ENCODE results near the gene CIB4.
"Not testable (repeated sequence)": the region's sequence is repeated elsewhere in the genome, so short reads cannot be mapped to it uniquely, and the experiment has no call there.

The CIB4 gene

DNA sequence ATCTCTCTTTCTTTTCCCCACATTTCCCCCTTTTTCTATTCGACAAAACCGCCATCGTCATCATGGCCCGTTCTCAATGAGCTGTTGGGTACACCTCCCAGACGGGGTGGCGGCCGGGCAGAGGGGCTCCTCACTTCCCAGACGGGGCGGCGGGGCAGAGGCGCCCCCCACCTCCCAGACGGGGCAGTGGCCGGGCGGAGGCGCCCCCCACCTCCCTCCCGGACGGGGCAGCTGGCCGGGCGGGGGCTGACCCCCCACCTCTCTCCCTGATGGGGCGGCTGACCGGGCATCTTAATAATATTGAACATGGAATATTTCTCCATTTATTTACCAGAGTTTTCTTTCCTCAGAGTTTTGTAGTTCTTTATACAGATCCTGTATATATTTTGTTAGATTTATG, 24.1 kb upstream of the CIB4 start:
- DNase-seq: not testable (repeated sequence)

DNA sequence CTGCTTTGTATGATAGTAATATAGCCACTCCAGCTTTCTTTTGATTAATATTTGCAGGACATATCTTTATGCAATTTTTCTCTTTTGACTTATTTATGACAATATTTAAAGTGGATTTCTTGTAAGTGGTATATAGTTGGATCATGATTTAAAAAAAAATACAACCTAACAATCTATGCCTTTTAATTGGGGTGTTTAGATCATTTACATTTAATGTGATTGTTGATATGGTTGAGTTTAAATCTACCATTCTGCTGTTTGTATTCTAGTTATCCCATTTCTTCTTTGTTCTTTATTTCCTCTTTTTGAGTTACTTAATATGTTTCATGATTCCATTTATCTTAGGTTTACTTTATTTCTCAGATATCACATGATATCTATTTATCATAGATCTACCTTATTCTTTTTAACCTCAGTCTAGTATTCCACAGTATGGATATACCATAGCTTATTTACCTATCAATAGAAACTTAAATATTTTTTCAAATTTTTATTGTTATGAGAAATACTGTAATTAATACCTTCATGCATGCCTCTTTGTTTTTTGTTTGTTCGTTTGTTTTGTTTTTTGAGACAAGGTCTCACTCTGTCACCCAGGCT, 19.3 kb upstream of the CIB4 start:
- DNase-seq: no peak

DNA sequence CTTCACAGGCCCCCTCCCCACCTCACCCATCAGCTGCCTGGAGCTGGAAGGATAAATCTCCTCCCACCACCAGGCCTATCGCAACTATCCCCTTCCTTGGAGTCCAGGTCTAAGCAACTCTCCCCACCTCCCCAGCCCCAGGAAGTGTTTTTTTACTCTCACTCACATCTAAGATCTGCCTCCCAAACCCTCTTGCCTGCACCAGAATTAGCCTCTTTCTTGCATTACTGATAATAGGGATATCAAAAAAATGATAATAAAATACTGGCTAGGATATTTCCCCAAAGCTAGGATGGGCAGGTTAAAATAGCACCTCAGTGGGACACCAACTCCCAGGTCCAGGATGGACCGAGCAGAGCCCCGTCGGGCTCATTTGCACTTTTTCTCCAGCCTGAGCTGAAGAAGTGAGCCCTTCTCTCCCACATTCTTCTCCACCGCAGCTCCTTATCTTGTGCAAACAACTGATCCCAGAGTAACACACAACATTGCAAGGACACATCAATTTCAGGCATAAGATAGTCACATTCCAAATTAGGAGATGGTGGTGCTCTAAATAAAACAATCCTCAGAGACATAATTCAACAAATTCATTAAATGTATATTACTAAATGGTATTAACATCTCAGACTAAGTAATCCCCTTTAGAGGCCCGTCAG, 17.7 kb upstream of the CIB4 start:
- DNase-seq: no peak

DNA sequence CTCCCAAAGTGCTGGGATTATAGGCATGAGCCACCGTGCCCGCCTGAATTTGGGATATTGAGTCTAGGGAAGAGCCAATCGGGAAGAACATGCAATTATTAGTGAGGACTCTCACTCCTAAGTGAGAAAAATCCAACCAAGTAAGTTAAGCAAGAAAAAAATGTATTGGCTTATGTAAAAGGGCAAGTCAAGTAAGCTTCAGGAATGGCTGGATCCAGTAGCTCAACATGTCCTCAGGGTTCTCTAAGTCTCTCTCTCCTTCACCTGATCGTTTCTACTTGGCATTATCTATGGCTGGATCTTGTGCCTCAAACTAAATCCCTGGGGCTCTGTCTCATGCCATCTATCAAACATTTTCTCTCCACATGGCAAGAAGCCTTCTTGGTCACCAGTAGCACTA, 16.1 kb upstream of the CIB4 start:
- no peak for DNase-seq

DNA sequence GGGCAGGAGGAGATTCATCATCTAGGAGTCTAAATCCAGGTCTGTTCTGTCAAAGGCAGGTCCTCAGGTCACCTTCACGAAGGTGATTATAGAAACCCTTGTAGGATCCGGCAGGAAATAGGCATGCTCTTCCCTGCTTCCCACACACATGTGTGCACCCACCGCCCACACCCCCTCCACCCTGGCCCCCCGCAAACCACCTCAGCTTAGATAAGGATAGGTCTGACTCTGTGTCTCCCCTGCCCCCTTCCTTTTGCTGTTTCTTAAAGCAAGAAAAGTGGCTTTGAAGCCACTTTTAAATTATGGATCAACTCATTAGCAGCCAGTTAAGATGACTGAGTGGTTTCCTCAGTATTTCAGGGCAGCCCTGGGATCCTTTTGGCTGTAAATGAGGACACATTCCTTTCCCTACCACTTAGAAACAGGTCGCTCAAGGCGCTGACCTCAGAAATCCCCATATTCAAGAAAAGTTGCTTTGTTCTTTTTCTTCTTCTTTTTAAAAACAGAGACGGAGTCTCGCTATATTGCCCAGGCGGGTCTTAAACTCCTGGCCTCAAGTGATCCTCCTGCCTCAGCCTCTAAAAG, 14.5 kb upstream of the CIB4 start:
- no peak for DNase-seq

DNA sequence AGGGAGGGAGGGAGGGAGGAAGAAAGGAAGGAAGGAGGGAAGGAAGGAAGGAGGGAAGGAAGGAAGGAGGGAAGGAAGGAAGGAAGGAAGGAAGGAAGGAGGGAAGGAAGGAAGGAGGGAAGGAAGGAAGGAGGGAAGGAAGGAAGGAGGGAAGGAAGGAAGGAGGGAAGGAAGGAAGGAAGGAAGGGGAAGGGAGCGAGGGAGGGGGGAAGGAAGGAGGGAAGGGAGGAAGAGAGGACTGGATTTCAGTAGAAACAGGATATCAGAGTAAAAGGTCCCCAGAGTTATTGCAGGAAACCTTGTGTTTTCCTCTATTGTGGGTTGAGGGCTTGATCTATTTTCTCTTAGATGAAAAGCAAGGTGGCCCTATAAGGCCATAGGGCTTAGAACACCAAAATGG, 14.0 kb upstream of the CIB4 start:
- DNase-seq: not testable (repeated sequence)

DNA sequence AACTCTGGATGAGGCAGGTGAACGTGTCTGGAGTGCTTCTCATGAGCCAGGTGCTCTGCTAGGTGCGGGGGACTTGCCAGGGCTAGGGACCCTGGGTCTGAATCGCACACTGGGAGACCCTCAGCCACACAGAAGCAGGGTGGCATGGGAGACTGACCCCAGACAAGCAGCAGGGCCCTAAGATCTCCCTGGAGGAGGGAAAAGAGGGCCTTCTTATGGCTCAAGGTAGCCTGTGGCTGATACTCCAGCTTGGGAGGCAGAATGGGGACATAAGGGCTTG, 12.8 kb upstream of the CIB4 start:
- no peak for DNase-seq

DNA sequence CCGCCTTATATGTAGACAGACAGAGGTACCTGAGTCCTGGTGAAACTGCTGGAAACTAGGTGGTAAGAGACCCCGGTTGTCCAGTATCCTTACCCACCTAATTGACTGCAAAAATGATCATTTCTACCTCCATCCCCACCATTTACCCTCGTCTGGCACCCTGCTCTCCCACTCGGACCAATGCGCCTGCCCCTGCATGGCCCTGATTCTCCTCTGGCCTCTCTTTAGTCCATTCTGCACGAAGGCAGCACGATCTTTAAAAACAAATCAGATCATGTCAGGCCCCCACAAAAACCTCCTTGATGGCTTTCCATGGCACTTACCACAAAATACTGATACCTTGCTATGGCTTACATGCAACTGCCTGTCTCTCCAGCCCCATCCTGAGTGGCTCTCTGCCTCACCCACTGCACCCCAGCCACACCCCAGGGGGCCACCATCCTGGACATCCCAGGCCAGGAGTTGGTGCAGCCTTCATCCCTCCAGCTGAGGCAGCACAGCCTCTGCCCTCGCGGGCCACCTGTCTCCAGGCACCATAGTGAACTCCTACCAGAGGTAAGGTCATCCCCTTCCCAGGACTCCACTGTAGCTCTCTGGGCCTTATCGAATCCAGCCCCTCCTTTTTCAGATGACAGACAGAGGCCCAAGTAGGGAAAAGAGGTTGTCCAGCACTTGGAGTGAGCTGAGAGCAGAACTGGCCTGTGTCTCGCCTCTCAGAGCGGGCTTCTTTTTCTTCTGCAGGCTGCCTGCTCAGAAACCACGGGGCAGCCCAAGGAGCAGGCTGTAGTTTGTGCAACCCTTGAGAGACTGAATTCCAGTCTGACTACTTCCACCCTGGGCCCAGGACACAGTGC, 12.3 kb upstream of the CIB4 start:
- DNase-seq: no peak

DNA sequence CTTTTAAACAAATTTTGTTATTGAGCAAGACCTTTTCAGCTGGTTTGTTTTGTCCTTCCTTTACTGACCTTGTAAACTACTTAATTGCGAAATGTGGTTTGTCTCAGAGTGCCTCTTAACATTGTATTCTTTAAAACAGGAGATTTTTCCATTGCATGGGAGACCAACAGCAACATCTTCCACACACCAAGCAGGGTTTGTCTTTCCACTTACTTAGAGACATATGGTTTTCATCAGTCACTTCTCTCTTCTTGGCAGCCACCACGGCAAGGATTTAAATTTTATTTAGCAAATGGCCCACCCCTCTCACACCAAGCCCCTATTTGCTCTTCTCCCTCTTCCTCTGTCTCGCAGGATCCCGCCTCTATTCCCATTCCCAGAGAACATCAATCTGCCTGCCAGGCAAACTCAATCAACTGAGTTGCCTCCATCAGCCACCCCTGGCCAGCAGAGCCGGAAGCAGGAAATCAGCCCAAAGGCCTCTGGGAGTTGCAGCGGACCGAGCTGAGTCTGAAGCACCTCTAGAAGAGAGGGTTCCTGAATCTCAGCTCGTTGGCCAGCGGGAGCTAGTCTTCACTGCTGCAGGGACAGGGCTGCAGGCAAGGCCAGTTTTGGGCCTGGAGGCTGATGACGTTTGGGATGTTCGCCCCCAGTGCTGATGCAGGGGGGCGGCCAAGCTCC, 11.3 kb upstream of the CIB4 start:
- no peak for DNase-seq

DNA sequence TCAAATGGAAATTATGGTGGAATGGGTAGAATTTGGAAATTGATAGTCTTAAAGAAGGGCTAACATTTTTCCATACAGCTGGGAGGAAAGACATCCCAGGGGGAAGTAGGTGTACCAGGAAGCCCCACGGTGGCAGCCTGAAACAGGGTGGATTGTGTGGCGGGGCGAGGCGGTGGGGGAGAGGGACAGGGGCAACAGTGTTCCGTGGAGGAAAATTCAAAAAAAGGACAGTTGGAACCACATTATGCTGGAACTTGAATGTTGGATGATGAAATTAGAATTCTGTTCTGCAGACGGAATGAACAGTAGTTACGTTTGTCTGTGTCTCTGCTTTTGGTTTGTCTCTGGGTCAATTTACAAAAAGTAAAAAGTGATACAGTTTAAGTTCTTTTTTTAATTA, 10.6 kb upstream of the CIB4 start:
- no peak for DNase-seq

DNA sequence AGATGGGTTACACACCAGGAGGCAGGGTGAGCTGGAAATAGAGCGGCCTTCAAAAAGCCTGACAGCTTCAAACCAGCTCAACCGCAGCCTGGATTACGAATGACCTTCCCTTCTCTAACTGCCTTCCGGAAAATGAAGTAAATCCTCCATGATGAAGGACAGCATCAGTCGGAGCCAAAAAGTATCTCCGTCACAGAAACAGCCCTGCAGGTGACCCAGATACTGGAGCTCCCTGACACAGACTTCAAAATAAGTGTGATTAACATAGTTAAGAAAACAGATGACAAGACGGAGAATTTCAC, 10.3 kb upstream of the CIB4 start:
- no peak for DNase-seq

DNA sequence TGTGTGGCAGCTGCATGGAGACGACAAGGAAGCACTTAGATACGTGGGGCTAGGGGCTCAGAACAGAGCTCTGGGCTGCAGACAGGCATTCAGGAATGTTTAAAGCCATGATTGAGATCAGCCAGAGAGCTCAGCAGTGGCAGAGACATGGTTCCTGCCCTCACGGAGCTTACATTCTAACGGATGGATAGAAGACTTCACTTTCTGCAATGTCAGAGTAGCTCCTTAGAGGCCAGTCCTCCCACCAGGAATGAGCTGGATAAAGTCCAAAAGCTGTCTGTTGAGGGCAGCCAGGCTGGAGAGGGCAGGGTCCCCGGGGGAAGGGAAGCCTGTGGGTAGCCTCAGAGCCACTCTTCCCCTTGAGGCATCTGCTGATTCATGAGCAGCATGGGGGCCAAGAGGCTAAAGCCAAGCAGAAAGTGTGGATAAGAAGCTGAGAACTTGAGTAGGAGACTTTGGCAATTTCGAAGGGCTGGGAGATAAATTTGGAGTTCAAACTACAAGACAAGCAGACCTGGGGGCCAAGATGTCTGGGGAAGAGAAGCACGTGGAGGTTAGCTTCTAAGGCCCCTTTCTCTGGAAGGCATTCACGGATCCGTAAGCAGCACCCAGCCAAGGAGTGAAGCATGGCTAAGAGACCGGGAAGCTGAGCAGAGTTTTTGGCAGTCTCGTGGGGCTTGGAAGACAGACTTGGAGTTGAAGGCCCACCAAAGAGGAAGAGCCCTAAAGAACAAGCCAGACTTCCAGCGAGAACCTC, 9.7 kb upstream of the CIB4 start:
- DNase-seq: no peak

DNA sequence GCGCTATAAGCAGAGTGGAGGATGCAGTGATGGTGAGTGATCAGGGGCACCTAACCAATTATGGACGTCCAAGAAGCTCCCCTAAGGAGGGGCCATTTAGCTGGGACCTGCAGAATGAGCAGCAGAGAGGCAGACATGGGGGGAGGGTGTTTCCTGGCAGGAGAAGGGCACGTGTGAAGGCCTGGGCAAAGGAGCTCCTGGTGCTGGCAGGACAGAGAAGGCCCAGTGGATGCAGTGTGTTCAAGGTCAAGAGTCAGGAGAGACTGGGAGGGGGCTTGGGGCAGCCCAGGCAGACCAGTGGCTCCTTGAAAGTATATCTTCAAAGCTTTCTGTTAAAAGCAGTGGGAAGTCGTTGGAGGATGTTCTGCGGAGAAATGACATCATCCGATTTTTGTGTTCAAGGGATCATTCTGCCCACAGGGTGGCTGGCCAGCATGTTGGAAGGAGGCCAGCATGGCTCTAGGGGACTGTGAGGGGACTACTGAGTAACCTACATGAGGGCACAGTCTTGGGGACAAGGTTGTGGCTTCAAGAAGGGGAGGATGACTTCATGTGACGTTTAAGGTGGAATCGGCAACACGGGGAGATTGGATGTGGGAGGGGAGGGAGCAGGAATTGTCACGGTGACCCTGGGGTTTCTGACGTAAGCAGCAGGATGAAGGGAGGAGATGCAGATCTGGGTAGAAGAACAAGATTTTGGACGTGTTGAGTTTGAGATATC, 9.0 kb upstream of the CIB4 start:
- DNase-seq: no peak

DNA sequence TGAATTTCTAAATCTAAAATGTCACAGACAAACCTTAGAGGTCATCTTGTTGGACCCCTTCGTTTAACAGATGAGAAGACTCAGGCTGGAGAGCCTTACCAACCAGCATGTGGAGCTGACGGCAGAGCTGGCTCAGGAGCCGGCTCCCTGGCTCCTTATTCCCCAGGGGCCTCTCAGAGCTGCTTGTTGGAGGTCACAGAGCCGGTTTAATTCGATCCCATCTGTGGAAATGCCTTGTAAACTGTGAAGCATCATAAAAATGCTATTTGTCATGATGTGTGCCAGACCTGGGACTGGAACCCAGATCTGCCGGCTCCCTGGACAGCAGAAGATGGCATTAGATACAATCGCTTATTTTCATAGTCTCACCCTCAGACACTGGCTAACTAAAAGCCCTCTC, 8.2 kb upstream of the CIB4 start:
- DNase-seq: no peak

DNA sequence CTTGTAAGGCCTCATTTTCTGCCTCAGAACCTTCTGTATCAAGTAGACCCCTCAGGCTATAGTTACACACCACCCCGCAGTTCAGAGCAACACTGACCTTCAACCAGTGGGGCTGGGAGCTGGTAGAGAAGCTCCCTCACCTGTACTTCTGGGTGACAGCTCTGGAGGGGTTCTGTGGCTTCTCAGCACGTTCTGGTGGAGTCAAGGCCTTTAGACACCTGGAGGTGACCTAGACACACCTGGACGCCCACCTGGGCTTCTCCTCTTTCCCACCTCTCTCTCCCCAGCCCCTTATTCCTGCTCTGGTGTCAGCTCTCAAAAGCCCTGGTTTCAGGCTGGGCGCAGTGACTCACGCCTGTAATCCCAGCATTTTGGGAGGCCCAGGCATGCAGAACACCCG, 7.3 kb upstream of the CIB4 start:
- no peak for DNase-seq

DNA sequence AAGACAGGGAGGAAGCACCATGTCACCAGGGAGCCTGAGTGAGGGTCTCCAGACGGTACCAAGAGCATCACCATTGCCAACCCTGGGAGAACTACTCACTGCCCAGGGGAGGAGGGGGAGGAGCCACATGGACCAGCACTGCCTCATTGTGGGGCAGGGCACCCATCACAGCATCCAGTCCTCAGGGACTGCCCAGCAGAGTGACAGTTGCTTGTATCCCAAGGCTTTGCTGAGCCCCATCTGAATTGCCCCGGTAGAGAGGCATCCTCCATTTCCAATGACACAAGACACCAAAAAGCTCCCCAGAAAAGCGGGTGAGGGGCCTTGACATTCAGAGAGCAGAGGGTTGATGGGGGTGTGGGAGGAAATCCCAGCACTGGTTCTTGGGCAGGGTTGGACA, 6.8 kb upstream of the CIB4 start:
- DNase-seq: no peak

DNA sequence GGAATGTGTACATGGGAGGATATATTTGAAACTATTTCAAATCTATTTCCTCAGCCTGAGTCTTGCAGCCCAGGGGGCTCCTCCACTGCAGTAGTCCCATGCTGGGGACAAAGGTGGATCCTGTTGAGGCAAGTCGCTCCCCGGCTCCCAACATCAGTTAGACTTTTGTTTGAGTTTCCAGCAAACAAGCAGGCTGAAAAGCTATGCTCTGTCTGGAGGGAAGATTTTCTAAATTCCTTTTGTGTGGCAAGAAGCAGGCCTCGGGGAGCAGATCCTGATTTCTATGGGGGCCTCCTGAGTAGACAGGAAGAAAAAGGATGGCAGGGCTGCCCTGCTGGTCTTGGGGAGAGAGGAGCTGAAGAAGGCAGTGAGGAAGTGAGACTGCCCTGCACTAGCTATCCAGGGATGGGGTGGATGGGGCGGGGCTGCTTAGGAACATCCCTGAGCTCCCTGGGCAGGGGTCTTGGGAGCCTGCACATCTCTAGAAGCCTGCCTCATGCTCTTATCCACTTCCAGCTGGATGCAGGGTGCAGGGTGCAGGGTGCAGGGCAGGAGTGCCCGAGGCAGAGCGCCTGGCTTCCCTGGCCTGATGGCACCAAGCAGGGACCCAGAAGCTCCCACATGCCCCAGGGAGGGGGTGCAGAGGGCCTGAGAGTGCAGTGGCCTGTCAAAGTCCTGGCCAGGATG, 6.0 kb upstream of the CIB4 start:
- no peak for DNase-seq

DNA sequence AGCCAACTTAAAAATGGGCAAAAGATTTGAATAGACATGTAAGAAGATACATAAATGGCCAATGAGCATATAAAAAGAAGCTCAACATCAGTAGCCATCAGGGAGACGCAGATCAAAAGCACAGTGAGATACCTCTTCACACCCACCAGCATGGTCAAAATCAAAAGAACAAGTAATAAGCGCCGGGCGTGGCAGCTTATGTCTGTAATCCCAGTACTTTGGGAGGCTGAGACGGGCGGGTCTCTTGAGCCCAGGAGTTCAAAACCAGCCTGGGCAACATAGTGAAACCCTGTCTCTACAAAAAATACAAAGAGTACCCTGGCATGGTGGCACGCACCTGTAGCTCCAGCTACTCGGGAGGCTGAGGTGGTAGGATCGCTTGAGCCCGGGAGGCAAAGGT, 4.6 kb upstream of the CIB4 start:
- no peak for DNase-seq

DNA sequence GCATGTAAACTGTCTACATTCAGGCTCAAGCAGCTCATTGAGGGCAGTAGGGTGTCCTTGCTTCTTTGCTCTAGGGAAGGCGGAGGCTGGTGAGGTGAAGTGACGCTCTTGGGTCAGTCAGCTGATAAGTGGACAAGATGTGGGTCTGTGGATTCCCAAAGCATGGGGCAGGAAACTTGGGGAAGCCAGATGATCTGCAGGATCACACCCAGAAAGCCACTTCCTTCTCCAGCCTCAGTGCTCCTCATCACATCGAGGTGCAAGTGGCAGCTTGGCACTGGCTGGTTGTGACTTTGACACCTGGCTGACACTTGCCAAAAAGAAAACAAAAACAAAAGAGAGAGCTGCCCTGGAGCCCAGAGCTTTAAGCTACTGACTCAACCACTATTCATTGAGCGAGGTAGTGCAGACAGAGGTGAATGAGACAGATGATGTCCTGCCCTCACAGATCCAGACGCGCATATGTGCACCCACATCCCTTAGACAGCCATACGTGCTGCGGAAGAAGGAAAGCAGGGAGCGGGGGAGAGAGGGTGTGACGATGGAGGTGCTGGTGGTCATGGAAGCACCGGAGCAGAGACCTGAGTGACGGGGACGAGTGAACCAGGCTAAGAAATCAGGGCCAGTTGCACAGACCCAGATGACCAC, 3.1 kb upstream of the CIB4 start:
- DNase-seq: no peak

DNA sequence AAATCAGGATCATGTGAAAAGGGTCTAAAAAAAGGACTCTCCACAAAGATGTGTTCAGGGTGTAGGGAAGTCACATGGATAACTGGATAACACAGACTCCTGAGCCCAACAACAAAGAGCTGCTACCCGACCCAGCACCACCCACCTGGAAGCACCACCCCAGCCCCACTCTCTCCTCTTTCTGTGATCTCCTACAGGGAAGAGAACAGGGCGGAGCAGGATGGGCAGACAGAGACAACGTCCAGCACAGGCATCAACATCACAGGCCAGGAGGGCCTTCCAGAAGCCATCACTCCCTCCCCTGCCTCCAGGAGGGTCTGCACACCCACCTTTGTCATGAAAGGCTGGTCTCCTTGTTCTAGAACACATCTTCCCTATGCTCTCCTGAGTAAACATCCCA, 1.3 kb upstream of the CIB4 start:
- DNase-seq: no peak

DNA sequence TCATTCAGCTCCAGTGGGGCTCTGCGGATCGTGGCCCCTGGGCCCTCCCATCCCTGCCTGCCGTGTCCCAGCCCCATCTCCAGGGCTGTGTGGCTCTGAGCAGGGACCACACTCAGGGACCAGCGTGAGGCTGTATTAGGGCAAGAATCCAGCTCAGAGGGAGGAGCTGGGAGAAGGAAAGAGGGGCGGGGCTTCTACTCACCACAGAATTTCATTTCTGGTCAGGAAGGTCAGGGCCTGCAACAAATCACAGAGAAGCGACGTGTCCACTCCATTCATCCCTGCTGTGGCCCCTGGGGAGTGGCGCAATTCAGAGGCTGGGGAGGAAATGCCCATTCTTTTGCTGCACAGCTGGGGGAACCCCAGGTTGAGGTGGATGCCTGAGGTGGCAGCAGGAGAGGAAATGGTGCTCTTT, 828 bp downstream of the CIB4 start:
- no peak for DNase-seq
